ENCODE data around the gene MN1. TPM values are rescaled to one million over a fixed set of nuclear protein-coding genes. Genes with fewer than 3 reads are reported as not detected.

The MN1 gene
- total RNA-seq, 1 donor from 2014 or later, result 0.07 TPM

DNA sequence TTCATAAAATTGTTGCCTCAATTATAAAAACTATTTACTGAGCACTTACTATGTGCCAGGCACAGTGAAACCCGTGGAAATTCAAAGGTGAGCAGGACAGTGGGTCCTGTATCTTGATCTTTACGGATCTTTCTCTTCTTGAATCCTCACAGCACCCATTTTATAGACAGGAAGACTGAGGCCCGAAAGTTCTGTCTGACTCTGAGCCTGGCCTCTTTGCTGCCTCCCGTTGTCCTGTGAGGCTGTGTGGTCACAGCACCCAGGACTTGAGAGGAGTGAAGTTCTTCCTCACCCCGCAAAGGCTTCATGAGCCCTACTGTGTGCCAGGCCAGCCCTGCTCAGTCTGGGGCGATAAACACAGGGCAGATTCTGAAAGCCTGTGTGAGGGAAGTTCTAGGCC lies 13.4 kb upstream of the MN1 start:
- Mint-ChIP-seq H3K27me3 (peaks cover 2% of the 10 kb centered on the region), H3K4me3 (no peak overlapping the region), H3K4me1 (no peaks in the 10 kb centered on the region), H3K36me3 (ENCODE audit: low read depth) (no peaks in the 10 kb centered on the region), H3K27ac (no peak overlapping the region), H3K9me3 (no peaks in the 10 kb centered on the region)
- DNase-seq, result no peak
- TF ChIP-seq CTCF (IDR thresholded peaks at IDR 0.05), result no peak
- POLR2A ChIA-PET, result no interaction called here
- intact Hi-C loops (cut with micrococcal nuclease), result no loop called here
- no peak for ATAC-seq (ENCODE audit: low read depth)
- CTCF ChIA-PET, result no interaction called here

- H3K27me3 Mint-ChIP-seq, result peaks cover 14% of the 10 kb centered on the region
- no peak overlapping the region for H3K27ac Mint-ChIP-seq
- H3K36me3 Mint-ChIP-seq (ENCODE audit: low read depth), result no peaks in the 10 kb centered on the region
- ChIA-PET CTCF (no interaction called here), POLR2A (no interaction called here)
- TF ChIP-seq CTCF (IDR thresholded peaks at IDR 0.05), result no peak
- H3K4me3 Mint-ChIP-seq, result no peak overlapping the region
- ATAC-seq (ENCODE audit: low read depth) (no peak), DNase-seq (no peak)
- no peaks in the 10 kb centered on the region for H3K4me1 Mint-ChIP-seq
- intact Hi-C loops (cut with micrococcal nuclease), result no loop called here
- H3K9me3 Mint-ChIP-seq, result no peaks in the 10 kb centered on the region
Measured at GRCh38 chr22:27811778-27812177, 10.2 kb upstream of the MN1 start.

- no peak overlapping the region for H3K4me3 Mint-ChIP-seq
- H3K4me1 Mint-ChIP-seq, result no peaks in the 10 kb centered on the region
- DNase-seq, result no peak
- H3K9me3 Mint-ChIP-seq, result no peaks in the 10 kb centered on the region
- ChIA-PET CTCF (no interaction called here), POLR2A (no interaction called here)
- H3K27me3 Mint-ChIP-seq, result peaks cover 19% of the 10 kb centered on the region
- intact Hi-C loops (cut with micrococcal nuclease), result no loop called here
- no peak for TF ChIP-seq CTCF (IDR thresholded peaks at IDR 0.05)
- no peak for ATAC-seq (ENCODE audit: low read depth)
- no peaks in the 10 kb centered on the region for H3K36me3 Mint-ChIP-seq (ENCODE audit: low read depth)
- no peak overlapping the region for H3K27ac Mint-ChIP-seq
Measured at GRCh38 chr22:27810609-27811151, 9.1 kb upstream of the MN1 start.

- H3K27me3 Mint-ChIP-seq, result peaks cover 26% of the 10 kb centered on the region
- no peaks in the 10 kb centered on the region for H3K4me1 Mint-ChIP-seq
- no peak for DNase-seq
- no peak overlapping the region for H3K4me3 Mint-ChIP-seq
- no peak for TF ChIP-seq CTCF (IDR thresholded peaks at IDR 0.05)
- ChIA-PET CTCF (no interaction called here), POLR2A (no interaction called here)
- intact Hi-C loops (cut with micrococcal nuclease), result no loop called here
- no peaks in the 10 kb centered on the region for H3K9me3 Mint-ChIP-seq
- no peak overlapping the region for H3K27ac Mint-ChIP-seq
- no peak for ATAC-seq (ENCODE audit: low read depth)
- no peaks in the 10 kb centered on the region for H3K36me3 Mint-ChIP-seq (ENCODE audit: low read depth)
Measured at GRCh38 chr22:27809700-27810608, 8.4 kb upstream of the MN1 start.

DNA sequence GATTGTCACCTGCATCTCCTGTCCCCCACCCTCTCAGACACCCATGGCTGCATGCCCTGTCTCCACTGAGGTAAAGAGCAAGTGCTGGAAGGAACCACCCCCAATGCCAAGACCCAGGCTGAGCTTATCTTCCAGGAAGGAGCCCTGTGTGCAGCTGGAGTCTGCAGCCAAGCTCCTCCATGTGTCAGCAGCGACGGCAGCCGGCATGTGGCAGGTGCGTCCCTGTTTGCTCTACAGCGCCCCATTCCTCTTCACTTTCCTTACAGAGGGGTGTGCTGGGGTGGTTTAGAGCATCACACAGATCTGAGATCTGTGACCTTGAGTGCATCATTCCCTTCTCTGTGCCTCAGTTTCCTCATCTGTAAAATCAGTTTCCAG lies 7.7 kb upstream of the MN1 start:
- peaks cover 33% of the 10 kb centered on the region for H3K27me3 Mint-ChIP-seq
- CTCF ChIA-PET, result no interaction called here

More for the DNA sequence above, 7.7 kb upstream of the MN1 start:
- Mint-ChIP-seq H3K4me1 (peaks cover 4% of the 10 kb centered on the region), H3K9me3 (no peaks in the 10 kb centered on the region), H3K27ac (no peak overlapping the region), H3K4me3 (no peak overlapping the region), H3K36me3 (ENCODE audit: low read depth) (no peaks in the 10 kb centered on the region)
- intact Hi-C loops (cut with micrococcal nuclease), result no loop called here
- DNase-seq (no peak), ATAC-seq (ENCODE audit: low read depth) (no peak)
- no peak for TF ChIP-seq CTCF (IDR thresholded peaks at IDR 0.05)
- POLR2A ChIA-PET, result no interaction called here

All from activated B cell treated with CpG ODN at 0.5 μM for 24 hours (primary cell).